GM19025 (cell line): Measurements from ENCODE around the gene PDGFRA.
"Not testable (repeated sequence)": the region's sequence is repeated elsewhere in the genome, so short reads cannot be mapped to it uniquely, and the experiment has no call there.

Experiments used
- ATAC-seq: cut with Tn5 transposase; IDR thresholded peaks from one replicate; pipeline ENCODE4 v1.9.1; 2021; ENCODE audit warnings: mild to moderate bottlenecking, low read depth, moderate library complexity; ENCODE audit not compliant: unreplicated experiment

PDGFRA gene

DNA sequence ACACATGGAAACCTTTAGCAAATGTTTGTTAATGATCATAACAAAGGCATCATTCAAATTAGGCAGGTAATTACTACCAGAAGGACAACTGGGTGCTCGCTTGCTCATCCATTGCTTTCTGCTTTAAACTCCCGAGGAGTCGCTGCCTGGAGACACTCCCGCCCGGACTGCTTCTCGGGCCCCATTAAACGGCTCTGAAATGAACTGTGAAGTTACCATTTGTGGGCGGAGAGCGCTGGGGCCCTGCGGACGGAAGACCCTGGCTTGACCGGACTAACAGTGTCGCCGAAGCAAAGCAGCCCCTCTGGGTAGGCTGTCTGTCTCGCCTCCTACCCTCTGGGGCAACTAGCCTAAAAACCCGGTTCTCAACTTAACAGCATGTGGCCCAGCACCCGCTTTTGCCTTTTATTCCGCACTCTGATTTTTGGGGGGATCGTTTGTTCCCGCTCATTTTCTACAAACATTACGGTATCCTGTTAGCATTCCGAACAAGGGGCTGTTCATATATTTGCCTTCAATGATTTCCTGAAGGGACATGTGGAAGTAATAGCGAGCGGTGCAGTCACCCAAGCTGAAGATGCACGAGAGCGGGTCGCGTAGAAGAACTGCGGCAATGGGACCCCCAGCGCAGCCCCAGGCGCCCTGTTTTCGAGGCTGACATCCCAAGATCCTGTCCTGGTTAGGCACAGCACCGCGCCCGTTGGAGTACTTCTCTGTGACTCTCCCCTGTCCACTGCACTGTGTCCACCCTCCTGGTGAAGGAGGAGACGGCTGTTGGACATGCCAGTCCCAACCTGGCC is 1.6 kb upstream of the PDGFRA start:
- no peak for ATAC-seq

DNA sequence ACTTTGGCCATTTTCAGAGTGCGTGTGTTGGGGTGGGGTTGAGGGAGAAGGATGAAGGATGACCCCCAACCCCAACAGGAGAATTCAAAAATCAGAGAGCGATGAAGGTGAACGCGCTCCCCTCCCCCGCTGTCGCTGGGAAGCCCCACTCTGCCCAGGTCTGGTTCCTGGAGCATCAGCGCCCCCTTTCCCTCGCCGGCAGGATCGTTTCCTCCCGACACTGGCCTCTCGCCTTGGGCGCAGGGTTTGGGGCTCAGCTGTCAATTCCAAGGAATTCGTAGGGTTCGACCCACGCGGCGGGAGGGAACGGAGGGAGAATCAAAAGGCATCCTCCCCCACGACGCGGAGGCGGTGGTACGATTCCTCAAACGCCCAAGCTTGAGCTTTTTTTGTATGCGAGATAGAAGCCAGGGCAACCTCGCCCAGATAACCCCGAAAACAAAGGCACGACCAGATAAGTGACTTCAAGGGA is 1.0 kb upstream of the PDGFRA start:
- ATAC-seq, result no peak

DNA sequence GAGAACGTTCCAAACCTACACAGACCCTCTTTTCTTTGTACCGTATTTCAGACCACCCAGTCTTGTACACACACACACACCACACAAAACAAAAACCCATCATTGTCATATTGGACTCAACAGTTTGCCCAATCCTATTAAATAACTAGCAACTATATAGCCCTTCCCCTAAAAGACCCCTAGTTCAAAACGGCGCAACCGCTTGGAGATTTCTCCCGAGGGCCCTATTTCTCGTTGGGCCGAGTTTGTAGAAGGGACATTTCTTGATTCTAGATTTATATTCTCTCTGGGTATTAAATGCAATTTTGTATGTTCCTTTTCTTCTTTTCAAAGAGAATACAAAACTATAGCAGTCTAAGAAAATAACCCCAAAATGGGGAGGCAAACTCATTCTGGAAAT is 547 bp upstream of the PDGFRA start:
- ATAC-seq, result no peak

DNA sequence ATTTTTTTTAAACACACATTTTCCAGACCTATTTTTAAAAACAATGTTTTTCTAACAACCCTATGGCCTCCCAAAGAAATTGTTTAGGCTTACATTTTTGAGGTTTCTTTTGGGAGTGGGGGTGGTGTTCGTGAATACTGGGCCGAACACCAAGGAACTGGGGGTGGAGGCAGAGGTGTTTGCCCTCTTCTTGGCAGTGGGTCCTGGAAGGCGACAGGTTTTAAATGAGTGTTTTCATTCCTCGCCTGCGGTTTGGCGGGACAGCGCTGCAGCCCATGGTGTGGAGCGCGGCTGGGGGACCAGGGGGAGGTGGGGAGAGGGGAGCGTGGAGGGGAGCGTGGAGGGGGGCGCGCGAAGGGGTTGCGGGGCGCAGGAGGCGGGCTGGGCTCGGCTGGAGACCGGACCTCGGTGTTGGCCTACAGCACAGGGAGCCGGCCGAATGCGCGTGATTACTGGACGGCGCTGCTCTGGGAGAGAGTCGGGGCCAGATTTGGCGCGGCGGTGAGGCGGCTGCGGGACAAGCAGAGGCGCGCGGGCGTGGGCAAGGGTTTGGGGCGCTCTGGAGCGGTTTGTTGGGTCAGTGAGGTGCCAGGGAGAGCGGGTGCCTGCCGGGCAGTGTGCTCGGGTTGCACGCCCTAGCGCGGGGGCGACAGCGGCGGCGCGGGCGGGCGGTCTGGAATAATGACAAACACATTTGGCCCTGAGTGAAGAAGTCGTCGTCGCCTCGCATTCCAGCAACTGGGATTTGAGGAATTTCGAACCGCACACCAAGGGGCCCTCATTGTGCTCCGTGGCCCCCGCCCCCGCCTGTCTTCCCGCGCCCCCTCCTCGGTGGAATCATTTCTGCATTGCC is 764 bp downstream of the PDGFRA start:
- ATAC-seq, result no peak

DNA sequence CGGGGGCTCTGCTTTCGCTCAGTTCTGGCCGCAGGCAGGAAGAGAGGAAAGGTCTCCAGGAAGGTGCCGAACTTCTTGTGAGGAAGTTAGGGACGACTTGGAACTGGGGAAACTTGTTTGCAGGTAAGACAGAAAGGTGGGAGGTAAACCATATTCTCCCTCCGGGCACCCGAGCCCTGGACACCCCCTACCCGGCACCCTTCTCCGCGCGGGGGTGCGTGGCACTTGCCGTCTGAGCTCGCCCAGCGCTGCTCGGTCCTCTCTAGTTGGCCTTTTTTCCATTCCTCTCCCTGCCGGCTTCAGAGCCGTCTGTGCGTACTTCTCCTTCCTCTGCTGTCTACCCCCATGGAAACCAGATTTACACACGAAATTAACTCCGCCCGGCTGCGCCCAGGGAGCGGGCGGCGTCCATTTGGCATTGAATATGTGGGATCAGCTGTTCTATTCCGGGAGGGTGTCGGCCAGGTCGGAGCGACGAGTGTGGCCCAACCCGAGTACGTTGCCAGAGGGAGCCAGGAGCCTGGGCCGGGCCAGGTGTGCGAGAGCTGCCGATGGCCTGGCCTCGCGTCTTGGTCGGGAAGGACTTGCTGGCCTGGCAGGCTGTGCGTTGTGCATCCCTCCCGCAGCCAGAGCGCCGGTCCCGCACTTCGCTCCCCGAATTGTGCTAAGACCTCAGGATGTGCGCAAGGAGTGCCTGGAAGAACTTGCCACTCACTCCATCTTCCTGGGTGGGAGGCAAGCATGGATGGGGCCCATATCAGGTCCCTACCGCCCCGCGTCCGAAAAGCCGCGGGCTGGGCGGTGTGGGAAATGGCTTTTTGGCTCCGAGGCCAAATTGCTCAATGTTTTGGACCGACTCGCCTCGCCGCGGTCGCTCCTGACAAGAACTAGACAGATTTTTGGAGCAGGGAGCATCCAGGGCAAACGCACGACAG is 1.7 kb downstream of the PDGFRA start:
- no peak for ATAC-seq

DNA sequence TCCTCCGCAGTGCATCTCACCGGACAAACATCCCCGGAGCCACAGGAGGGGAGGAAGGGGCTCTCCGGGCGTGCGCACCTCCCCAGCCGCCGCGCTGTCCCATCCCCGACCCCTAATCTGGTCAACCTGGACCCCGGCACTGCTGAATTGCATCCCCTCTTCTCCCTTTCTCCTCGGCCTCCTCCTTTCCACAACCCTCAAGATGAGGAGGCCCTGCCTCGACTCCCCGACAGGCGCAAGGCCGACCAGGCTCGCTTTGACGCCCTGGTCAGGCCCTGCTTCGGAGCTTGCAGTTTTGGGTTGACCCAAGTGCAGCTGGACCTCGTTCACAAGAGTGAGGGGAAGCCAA is 2.3 kb downstream of the PDGFRA start:
- ATAC-seq, result no peak

DNA sequence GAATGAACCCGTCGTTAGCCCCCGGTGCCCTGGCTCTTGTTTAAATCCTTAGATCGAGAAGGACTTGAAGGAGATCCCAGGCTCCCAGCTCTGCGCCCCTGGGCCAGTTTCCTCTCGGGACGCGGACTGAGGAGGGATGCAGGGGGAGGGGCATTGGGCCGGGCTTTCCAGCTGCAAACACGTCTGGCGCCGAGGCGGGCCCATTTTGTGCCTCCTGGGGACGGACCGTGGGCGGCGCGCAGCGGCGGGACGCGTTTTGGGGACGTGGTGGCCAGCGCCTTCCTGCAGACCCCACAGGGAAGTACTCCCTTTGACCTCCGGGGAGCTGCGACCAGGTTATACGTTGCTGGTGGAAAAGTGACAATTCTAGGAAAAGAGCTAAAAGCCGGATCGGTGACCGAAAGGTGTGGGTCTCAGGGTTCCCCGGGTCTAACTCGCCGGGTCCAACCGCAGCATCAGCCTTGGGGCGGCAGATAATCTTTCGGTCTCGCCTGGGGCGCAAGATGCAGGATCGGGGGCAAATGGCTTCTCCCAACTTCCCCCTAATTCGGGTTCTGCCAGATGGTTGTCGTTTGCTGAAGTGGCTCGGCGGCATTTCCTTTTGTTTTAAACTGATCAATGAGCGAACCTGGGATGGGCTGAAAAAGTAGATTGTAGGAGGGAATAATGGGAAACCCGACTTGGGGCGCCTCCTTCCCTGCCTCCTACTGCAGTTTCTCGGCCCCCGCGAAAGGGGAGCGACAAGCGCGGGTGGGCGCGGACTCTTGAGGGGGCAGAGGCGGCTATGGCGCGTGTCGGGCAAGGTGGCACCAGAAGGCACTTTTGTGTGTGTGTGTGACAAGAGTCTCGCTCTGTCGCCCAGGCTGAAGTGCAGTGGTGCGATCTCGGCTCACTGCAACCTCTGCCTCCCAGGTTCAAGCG is 2.9 kb downstream of the PDGFRA start:
- ATAC-seq, result no peak

DNA sequence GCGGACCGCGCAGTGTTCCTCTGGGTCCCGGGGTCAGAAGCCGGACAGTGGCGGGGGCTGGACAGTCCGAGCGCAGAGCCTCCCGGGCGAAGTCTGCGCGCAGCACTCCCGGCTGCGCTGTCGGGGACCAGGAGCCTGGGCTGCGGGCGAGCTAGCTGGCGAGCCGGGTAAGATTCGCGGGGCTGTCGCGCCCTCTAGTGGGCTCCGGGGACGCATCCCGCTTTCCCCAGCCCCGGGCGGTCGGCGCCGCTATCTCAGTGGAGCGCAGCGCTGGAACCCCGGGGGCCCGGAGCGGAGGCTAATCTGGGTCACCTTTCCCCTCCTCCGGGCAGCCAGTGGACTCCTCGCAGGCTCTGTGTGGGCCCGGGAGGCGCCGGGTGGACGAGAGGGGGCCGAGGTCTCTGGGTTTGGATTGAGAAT is 4.2 kb downstream of the PDGFRA start:
- peak; percentile 90 for ATAC-seq

DNA sequence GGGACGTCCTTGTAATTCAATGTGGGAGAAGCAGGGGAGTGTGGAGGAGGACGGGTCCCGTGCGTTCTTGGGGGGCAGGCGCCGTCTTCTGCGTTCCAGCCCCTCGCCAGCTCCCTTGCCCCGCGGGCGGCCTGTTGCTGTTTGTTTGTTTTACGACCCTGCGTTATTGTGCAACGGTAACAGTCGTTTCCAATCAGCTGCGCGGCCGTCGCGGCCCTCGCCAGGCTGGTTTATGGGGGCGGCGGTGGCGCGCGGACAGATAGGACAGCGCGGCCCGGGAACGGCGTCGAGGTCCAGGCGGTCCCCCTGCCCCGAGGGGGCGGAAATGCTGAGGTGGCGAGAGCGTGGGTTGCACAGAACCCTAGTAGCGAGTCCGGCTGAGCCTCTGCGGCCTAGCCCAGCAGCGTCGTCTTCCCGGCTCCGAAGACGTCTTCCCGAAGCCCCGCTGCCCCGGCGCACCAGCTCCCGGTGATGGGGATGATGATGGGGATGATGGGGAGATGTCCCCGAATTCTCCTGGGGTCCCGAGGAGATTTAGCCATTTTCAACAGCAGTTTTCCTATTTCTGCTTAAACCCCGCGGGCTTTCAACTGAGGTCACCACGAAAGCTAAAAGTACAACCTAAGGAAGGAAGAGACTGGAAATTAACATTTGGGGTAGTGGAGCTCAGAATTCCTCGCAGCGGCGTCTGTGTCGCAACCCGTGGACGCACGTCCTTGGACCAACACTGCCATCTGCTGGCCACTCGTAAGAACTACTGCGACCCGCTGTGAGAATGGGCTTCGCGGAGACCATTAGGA is 4.8 kb downstream of the PDGFRA start:
- ATAC-seq, result peak; percentile 13

DNA sequence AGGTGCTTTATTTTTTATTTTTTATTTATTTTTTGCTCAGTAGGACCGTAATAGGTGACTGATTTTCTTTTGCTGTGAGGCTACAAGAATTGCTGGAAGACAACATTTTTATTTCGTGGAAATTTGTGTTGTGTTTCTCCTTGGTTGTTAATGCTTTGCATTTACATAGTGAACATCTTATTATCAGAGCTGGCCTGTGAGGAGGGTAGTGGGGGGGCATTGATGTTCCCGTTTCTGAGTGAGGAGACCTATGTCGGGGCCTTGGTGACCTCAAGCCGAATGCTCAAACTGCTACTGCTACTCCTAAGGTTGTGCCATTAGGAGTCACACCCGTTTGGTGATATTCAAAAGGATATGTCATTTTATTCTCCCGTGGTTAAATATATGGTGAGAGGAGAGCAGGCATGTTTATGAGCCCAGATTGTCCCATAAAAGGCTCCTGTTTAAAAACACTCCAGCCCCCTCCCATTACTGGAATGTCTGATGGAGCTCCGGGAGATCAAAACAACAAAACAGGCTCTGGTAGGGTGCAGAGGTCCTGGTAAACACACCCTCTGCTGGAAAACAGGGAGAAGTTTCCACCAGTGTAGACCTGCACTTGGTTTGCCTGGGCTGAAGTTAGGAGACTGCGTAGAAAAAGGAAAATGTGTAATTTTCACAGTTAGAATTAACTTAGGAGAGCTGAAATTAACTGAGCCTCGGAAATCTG is 5.6 kb downstream of the PDGFRA start:
- no peak for ATAC-seq

DNA sequence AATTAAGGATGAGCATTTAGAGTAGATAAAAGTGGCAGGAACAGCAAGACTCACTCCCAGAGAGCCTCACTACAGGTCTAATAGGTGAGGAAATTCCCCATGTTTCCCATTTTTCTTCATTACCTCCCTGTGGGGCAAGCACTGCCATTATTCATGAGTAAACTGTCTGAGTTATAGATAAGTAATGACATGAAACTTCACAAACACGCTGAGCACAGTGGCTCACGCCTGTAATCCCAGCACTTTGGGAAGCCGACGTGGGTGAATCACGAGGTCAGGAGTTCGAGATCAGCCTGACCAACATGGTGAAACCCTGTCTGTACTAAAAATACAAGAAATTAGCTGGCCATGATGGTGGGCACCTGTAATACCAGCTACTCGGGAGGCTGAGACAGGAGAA is 7.2 kb downstream of the PDGFRA start:
- ATAC-seq, result not testable (repeated sequence)

DNA sequence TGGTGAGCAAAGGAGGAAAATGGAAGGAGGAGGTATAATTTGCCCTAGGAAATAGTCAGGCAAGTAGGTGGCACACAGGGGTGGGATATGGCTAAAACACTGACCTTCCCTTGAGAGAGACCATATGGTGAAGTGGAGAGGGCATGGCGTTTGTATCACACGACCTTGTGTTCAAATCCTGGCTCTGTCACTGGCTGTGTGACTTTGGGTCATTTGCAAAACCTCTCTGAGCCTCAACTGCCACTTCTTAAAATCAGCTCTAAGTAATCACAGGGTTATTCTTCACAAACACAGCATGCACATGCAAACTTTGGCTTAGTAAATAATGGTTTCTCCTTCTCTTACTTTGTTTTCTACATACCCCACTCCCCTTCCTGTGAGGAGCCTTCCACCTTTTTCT is 8.7 kb downstream of the PDGFRA start:
- ATAC-seq, result no peak

DNA sequence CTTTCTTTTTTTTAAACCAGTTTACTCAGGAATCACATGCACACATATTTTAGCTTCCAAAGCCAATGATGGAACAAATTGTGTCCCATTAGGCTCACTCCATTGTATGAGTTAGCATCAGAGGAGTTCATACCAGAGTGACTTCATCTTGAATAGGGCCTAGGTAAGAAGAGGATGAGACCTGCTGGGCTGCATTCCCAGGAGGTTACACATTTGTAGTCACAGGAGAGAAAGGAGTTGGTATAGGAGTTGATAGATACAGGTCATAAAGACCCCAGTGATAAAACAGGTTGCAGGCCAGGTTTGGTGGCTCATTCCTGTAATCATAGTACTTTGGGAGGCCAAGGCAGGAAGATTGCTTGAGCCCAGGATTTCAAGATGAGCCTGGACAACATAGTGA is 9.3 kb downstream of the PDGFRA start:
- no peak for ATAC-seq

DNA sequence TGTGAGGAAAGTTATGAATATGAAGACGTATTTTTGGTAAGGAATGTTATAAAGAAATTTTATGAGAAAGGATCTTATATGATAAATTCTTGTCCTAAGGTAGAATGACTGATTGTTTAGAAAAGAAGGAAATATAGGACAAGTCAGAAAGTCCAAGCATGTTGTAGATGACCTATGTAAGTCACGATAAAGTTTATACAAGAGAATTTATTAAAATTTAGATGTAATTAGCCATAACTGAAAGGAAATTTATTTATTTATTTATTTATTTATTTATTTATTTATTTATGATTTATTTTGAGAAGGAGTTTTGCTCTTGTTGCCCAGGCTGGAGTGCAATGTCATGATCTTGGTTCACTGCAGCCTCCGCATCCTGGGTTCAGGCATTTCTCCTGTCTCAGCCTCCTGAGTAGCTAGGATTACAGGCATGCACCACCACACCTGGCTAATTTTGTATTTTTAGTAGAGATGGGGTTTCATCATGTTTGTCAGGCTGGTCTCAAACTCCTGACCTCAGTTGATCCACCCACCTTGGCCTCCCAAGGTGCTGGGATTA is 12.3 kb downstream of the PDGFRA start:
- ATAC-seq, result not testable (repeated sequence)

DNA sequence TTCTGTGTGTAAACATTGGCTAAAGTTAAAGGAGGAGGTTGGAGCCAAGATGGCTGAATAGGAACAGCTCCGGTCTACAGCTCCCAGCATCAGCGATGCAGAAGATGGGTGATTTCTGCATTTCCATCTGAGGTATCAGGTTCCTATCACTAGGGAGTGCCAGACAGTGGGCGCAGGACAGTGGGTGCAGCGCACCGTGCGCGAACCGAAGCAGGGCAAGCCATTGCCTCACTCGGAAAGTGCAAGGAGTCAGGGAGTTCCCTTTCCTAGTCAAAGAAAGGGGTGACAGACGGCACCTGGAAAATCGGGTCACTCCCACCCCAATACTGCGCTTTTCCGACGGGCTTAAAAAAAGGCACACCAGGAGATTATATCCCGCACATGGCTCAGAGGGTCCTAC is 14.4 kb downstream of the PDGFRA start:
- ATAC-seq, result not testable (repeated sequence)

DNA sequence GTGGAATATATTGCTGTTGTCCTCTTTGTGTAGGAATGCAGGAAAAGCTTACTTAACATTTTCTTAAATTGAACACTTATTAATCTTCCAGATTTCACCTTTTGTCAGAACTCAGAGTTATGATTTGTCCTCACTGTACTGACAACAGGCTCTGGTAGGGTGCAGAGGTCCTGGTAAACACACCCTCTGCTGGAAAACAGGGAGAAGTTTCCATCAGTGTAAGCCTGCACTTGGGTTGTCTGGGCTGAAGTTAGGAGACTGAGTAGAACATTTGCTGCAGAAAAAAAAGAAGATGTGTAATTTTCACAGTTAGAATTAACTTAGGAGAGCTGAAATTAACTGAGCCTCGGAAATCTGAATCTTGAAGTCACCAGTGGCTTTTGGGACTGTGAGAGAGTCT is 23.2 kb downstream of the PDGFRA start:
- not testable (repeated sequence) for ATAC-seq

DNA sequence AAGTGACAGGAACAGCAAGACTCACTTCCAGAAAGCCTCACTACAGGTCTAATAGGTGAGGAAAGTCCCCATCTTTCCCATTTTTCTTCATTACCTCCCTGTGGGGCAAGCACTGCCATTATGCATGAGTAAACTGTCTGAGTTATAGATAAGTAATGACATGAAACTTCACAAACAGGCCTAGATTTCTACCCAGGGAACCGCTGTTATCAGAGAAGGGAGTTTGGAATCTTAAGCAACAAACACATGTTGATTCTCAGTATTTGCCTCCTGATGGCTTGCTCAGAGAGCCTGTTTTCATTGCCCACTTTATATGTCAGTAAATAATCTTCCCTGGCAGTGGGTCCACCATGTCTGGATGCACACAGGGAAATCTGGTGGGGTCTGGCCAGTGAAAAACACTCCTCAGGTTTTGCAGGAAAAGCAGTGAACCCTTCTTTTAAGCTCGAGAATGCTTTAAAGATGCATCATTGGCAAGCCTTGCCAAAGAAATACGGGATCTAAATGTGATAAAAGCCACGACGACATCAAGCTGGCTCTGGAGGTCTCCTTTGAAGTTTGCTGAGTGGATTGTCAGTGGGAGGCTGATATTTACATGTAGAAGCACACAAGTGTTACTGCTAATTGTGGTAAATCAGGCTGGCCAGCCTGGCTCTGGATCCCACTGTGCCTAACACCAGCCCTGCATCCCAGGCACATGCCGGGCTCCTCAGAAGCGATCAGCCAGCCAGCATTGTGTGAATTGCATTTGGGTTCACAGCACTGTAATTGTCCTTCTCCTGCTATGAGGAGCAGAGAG is 25.2 kb downstream of the PDGFRA start:
- ATAC-seq, result no peak
